Epithelial cell of esophagus (primary cell): ENCODE results near the gene DTX4.

Experiments used
- DNase-seq: peaks from one replicate; pipeline ENCODE4 v3.0.0; 2010; ENCODE audit warnings: low read depth
- H3K4me3 ChIP-seq: 2 replicates; pipeline ENCODE4 v1.5.1; 2011; ENCODE audit warnings: mild to moderate bottlenecking, low read length, control low read depth
- CTCF ChIP-seq: IDR thresholded peaks from 2 replicates; pipeline ENCODE4 v1.5.1; 2011; ENCODE audit warnings: low read depth, mild to moderate bottlenecking, low read length, control low read depth, inconsistent platforms; ENCODE audit not compliant: insufficient read depth; ENCODE audit errors: missing control alignments

DTX4 gene

GRCh38 chr11:59254286-59254685 is 82.4 kb downstream of the DTX4 start:
- H3K4me3 ChIP-seq = no peak overlapping the region
- no peak for TF ChIP-seq CTCF
- no peak for DNase-seq

- no peak overlapping the region for H3K4me3 ChIP-seq
- DNase-seq = no peak
- no peak for TF ChIP-seq CTCF
These were observed 83.3 kb downstream of the DTX4 start for GRCh38 chr11:59255281-59255680.
